Ammon's horn (tissue), 1 donor: ENCODE measurements around the gene PGAP6.
"Not testable (repeated sequence)": the region's sequence is repeated elsewhere in the genome, so short reads cannot be mapped to it uniquely, and the experiment has no call there.

Experiments used
- DNase-seq: peaks from one replicate; pipeline ENCODE4 v3.0.0-alpha.2; 2016; ENCODE audit warnings: low spot score

The PGAP6 gene

DNA sequence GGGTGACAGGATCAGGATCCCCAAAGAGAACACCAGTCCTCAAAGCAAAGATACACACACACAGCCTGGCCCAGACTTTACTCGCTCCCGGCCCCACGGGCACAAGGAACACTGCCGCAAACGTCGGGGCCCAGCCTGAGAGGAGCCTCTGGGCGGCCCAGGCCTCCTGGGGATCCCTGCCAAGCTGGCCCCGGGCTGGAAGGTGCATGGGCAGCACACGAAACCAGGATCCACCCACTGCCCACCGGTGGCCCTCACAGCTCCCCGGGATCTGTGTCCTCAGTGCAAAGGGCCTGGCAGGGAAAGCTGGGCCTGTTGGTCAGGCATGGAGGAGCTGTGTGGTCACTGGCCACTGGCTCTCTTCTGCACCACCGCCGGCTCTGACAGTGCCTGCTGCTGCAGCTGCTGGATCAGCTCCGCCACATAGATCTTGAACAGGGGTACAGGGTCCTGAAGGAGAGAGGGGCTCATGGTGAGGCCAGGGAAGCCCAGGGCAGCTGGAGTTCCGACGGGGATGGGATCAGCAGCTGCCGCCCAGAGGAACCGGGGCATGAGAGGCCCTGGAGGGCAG lies 14.4 kb downstream of the PGAP6 start:
- DNase-seq, result no peak

DNA sequence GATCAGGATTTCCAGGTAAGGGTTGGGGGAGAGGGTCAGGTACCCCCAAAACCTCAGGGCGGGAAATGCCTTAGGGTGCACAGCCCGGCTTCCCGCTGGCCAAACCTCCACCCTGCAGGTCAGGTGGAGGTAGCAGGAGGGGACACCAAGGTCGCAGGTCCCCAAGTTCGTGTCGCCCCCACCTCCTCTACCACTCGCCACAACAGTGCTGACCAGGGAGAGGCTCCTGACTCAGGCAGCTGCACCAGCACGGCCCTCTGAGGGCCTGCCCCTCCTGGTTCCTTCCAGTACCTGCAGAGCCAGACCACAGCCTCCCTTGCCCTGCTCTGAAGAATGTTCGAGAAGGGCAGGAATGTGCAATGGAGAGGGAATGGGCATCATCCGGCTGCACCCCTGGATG lies 15.3 kb downstream of the PGAP6 start:
- no peak for DNase-seq

DNA sequence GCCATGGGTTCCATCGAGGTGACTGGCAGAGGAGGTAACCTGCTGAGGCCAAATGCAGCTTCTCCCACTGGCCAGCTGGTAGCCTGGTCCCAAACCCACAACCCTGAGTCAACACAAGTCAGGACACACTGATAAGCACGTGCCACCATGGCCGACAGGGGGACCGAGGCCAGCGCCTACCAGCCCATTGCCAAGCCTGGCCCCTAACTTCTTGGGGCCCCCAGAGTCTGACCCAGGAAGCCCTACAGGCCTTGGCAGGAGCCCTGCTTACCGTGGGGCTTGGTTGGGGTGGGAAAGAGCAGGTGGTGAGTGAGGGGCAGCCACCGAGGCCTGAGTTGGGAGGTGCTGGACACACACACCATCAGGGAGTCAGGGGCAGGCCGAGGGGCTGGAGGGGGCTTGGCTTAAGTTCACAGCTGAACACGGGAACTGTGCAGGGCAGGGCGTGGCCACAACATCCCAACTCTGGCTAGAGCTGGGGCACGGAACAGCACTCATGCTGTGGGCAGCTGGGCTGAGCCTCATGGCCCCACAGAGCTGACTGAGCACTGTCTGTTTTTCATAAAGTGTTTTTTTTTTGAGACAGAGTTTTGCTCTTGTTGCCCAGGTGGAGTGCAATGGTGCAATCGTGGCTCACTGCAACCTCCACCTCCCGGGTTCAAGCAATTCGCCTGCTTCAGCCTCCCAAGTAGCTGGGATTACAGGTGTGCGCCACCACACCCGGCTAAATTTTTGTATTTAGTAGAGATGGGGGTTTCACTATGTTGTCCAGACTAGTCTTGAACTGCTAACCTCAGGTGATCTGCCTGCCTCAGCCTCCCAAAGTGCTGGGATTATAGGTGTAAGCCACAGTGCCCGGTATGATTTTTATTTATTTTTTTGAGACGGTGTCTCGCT lies 16.9 kb downstream of the PGAP6 start:
- no peak for DNase-seq

DNA sequence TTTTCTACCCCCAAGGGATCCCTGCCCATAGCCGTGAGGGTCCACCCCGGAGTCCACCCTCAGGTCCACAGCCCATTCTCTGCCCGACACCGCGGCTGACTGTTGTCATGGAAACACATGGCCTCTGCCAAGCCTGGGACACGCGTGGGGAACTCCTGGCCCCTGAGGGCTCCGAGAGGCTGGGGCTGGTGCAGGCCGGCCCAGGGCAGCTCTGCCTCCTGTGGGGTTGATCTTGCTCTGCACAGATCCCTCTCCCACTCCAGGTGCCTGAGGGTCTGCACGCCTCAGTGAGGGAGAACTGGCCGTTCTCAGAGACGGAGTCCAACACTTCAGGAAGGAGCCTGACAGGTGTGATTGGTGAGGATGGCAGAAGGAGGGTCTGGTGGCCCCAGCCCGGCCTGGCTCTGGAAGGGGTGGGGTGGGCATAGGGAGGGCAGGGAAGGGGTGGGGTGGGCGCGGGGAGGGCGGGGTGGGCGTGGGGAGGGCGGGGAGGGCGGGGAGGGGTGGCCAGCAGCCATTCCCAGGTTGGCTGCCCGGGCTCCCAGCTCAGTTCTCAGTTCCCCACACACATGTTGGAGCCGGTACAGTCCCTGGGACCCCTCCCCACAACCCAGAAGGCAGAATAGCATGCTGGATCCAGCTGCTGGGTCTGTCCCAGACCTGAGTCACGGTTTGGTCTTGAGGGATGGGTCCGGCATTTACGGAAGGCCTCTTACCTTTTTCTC lies 17.9 kb downstream of the PGAP6 start:
- DNase-seq, result no peak

DNA sequence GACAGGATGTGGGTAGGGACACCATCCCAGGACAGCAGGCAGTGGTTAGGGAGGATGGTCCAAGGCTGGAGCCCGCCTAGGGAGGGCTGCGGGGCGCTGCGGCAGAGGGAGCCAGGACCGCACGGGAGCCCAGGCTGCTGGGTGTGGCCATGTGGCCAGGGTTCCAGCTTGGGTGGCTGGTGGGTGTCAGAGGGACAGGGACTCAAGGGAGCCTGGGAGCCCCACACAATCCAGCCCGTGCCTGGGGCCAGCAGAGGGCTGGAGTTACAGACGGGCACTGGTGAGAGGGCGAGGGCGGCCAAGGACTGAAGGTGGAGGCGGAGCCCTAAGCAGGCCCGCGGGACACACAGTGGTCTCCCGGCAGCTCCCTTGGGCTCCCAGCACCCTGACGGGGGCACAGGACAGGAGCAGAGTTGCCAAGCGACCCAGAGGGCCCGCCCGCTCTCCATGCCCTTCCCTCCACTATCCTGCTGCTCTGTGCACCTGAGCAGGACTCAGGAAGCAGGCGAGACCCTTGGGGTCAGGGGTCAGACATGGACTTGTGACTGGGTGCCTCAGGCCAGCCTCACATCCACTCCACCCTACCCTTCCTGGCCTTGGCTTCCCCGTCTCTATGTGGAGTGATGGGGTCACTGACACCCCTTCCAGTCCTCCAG lies 18.5 kb downstream of the PGAP6 start:
- DNase-seq, result no peak

DNA sequence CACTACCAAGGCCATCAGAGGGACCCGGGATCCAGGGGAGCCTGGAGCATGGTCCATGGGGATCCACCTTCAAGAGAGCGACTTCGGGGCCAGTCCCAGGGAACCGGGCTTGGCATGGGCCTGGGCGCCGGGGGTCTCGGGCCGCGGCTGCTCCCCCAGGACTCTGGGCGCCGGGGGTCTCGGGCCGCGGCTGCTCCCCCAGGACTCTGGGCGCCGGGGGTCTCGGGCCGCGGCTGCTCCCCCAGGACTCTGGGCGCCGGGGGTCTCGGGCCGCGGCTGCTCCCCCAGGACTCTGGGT lies 19.1 kb downstream of the PGAP6 start:
- DNase-seq, result not testable (repeated sequence)

DNA sequence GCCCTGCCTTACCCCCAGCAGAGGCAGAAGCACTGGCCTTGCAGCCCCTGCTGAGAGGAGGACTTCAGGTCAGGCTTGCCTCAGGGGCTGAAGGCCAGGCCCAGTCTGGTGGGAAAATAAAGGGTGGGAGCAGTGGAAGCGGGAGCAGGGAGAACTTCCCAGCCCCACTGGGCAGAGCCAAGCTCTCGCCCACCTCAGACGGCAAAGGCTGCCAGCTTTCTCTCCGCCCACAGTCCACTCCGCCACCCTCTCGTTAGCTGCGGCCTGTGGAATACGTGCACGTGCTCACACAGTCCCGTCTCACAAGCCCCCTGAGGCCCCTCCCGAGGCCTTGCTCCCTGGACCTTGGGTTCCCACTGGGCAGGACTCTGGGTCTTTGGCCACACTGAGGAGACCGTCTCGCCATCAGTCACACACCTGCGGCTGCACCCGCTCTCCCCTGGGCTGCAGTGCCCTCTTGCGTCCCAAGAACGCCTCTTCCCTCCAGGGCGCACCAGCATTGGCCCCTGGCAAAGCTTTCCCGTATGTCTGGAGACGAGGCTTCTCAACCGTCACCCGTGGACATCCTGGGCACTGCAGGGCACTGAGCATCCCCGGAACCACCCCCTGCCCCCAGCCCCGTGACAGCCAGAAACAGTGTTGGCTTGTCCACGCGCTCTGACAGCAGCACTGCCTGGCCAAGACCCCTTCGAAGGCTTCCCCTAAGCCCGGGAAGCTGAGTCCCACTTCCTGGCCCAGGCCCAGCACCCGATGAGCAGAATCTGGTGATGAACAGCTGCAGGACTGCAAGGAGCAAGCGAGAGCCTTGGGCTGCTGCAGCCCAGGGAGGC lies 19.7 kb downstream of the PGAP6 start:
- DNase-seq, result peak; percentile 88

DNA sequence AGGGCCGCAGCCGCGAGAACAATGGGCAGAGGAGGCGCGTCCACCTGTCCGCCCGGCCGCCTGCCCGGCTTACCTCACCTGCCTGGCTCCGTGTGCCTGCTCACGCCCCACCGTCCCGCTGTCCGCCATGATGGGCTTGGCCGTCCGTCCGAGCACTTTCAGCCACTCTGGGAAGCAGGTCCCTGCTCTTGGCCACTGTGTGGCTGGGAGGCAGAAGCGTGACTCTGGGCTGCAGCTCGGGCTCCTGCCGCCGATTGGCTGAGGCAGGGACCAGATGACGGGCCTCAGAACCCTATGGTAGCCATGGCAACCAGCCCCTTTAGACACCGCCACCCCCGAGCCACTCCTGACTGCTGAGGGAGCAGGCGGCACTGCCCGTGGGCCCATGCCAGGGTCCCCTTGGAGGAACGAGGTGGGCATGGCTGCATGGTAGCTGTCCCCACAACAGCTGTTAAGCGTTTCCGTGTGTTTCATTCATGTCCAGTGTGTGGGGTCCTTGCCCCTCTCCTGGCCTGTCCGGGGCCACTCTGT lies 20.4 kb downstream of the PGAP6 start:
- no peak for DNase-seq

DNA sequence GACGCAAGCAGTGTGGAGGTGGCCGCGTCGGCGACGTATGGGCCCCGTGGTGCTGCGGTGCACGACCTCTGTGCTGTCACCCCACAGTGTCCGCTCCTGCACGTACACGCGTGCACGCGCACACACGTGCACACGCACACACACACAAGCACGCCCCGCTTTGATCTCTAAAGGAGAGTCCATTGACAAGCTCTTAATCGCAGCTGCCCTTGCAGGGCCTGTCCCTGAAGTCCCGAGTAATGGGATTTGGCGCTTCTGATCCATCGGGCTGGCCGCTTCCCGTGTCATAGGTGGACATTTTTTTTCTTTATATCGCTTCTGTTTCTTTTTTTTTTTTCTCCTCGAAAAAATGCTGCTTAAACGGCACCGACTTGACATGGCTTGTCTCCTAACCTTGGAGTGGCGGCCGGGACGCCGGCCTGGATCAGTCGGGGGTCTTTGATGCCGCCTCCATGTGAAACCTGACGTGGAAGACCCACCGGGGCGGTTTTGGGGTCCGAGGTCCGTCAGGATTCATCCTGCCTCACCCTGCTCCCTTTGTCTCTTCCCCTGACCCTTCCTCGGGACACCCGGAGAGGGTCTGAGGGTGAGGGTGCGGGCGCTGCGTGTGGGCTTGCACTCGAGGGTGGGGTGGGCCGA lies 21.0 kb downstream of the PGAP6 start:
- DNase-seq, result no peak

DNA sequence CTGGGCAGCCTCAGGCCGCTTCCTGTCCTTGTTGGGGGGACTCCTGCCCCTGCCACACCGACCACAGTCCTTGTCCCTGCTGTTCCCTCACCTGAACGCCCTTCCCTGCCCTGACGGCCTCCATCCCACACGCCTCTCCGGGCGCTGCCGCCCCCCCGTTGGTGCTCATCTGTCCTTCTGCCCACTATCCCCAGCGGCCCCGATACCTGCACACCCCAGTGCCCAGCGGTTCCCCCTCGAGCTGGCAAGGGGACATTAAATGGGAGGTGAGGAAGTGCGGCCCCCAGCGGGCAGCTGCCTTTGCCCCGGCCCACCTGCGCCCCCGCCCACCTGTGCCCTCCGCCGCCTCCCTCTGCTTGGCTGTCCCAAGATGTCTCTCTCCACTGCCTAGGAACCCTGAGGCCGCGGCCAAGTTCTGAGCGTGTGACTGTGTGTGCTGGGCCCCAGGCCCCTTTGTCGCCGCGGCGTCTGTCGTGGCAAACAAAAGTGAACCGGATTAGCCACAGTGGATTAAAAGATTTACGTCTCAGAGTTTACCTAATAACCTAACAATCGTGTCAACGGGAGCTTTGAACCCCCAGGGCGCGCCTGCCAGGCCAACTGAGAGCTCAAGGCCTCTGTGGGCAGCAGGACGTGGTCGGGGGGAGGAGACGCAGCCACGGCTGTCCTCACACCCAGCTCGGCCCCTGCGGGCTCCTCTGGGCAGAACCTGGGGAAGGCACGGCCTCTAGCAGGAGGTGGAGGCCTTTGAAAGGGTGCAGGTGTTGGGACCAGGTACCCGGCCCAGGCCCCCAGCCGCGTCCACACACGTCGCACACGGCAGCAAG lies 21.7 kb downstream of the PGAP6 start:
- no peak for DNase-seq

DNA sequence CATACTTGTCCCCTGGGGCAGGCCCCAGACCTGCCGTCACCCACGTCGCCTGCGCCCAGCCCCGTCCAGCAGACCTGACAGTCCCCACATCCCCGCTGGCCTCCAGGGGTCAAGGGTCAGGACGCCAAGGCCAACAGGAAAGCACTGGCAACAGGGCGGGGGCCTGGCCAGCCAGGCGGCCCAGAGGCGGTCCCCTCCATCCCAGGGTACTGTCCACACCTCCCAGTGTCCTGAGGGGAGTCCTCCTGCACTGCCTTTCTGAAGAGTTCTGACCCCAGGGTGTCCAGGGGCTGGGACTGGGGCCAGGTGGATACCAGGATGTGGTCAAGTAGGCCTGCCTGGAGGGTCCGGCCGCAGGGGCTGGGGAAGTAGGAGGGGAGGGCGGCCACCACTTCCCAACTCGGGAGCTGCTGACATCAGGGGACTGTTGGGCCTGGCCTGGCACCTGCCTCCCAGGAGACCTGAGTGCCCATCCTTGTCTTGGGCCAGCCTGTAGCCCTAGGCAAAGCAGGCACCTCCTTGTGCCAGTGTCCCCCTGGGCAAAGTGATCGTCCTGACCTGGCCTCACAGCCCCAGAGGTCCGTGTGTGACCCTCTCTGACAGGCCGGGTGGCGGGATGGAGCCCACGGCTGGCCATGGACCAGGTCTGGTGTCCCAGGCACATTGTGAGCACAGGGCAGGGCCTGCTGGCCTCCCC lies 22.6 kb downstream of the PGAP6 start:
- no peak for DNase-seq

DNA sequence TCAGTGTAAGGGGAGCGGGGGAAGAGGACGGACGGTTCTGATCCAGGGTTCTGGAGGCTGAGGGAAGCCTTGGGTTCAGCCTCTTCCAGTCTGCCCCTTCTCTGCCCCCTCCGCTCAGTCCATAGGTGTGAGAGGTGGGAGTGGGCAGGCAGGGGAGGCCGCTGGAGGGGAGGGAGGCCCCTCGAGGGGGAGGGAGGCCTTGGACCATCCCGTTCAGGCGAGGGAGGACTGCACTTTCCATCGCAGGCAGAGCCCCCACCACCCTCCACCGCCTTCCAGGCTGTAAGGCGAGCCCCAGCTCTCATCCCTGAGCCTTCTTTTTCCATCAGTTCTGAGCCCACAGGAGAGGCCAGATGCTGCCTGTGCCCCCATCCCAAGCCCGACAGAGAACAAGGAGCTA lies 25.0 kb downstream of the PGAP6 start:
- no peak for DNase-seq

DNA sequence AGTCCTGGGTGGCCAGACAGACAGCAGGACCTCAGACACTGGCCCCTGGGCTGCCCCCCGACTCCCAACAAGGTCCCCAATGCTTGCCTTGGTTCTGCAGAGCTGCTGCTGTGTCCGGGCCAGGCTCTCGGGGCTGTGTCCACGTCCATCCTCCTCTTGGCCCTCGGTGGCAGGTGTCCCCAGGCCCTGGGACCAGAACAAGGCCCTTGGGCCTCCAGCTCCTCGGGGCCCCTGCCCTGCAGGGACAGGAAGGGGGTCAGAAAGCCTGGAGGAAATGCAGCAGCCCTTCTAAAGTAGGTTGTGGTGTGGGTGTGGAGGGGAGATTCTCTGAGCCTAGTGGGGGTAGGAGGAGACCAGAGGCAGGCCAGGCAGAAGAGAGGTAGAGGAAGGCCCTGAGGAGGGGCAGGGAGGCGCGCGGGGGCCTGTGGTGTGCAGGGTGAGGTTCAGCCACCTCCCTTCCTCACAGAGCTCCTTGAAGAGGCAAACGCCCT lies 26.8 kb downstream of the PGAP6 start:
- DNase-seq, result no peak

DNA sequence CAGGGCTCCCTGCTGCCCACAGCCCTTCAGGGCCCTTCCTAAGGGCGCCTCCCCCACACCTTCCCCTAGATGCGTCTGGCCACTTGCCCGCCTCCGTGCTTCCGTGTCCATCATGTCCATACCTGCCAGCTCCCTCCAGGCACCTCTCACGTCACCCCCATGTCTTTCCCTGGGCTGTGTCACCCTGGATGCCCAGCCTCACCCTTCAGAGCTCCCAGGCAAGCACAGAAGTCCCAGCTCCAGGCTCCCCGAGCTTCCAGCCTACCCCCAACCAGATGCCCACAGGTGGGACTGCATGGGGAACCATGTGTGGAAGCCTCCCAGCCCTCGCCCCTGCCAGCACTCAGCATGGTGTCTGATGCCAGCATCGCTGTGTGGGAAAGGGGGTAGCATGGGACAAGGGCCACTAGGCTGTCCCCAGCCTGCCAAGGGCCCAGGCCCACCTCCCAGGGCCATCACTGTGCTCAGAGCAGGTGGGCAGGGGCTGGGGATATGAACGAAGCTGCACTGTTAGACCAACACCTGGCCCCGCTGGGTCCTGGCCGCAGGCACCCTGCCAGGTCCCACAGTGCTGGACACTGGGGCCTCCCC lies 27.4 kb downstream of the PGAP6 start:
- no peak for DNase-seq

DNA sequence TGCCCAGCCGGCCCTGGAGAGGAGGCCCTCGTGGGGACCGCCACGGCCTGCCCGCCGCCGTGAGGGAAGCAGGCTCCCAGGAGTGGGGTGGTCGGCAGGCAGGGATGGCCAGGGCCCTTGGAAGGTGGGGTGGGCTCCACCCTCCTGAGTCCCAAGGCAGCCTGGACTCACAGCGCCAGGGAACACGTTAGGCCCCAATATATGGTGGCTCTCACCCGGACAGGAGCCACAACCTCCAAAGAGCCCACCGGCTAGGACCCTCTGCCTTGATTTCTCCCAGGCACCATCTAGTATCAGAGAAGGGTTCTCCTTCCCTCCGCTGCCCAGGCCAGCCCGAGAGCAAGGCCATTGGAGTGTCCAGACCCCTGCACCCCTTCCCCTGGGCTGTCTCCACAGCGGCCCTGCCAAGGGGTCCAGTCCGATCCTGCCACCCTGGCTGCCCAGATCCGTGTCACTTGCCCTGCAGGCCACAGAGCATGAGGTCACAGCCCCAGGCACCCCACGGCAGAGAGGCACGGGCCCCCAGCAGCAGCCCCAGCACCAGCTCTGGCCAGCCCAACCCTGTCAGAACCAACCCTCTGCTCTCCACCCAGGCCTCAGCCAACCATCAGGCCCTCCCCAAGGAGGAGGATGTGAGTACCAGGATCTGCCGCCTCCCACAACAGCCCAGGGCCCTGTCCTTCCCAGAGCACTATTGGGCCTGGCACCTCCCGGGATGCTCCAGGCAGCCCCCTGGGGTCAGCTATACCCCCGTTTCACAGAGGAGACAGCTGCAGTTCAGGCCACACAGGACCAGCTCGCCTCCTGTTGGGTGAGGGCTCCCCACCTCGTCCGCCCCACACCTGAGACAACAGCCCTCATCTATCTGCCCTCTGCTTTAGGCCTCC lies 28.1 kb downstream of the PGAP6 start:
- no peak for DNase-seq

DNA sequence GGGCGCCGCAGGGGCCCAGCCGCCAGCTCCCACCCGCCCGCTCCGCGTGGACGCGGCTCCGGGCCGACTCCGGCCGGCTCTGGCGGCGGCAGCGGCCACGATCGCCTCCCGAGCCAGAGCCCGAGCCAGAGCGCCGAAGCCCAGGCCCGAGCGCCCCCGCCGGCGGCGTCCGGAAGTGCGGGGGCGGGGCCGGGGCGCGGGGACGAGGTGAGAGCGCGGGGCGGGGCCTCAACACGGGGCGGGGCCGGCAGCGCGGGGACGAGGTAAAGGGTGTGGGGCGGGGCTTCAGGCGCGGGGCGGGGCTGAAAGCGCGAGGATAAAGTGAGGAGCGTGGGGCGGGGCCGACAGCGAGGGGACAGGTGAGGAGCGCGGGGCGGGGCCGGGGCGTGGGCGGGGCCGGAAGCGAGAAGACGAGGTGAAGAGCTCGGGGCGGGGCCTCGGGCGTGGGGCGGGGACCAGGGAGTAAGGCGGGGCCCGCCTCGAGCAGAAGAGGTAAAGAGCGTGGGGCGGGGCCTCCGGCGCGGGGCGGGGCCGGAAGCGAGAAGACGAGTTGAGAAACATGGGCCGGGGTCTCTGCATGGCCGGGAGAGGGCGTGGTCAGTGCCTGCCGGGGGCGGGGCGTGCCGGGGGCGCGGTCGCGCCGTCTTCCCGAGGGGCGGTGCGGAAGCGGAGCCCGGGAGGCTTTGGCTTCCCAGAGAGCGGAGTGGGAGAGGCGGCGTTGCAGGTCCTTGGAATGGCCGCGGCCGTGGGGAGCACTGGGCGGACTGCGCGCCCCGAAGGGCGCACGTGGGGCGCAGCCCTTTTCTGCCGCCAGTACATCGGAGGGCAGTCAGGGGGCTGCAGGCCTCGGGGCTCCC lies 29.0 kb downstream of the PGAP6 start, which contains the start of gene AXIN1:
Gene AXIN1, minus strand, starts transcription at position 177 of the 857 bp plus-strand sequence. CDS start 5,698 bp downstream, outside the sequence.
- DNase-seq, result peak; percentile 92
